Activated T-cell treated with anti-CD3 and anti-CD28 coated beads for 1 hour (primary cell): ENCODE data around the gene ARMC2.
A peak's percentile ranks its signal among the peaks of the same experiment; 100 is the strongest.

Experiments
- DNase-seq: peaks from one replicate; pipeline ENCODE4 v3.0.0-alpha.2; 2020; ENCODE audit warnings: low read depth

The ARMC2 gene

GRCh38 chr6:108988296-108988695, 140.1 kb downstream of the ARMC2 start:
- no peak for DNase-seq

GRCh38 chr6:108988765-108989164, 140.5 kb downstream of the ARMC2 start:
- DNase-seq = no peak

- DNase-seq = no peak
These were observed 141.5 kb downstream of the ARMC2 start for GRCh38 chr6:108989700-108990099.

- DNase-seq = no peak
These were observed 145.7 kb downstream of the ARMC2 start for GRCh38 chr6:108993876-108994275.

- no peak for DNase-seq
These were observed 147.1 kb downstream of the ARMC2 start for GRCh38 chr6:108995296-108995695.

GRCh38 chr6:108996208-108996607, 148.0 kb downstream of the ARMC2 start:
- no peak for DNase-seq

- DNase-seq = no peak
These were observed 150.3 kb downstream of the ARMC2 start for GRCh38 chr6:108998485-108998884.

GRCh38 chr6:108999428-108999827, 151.2 kb downstream of the ARMC2 start:
- DNase-seq = no peak

- no peak for DNase-seq
These were observed 152.1 kb downstream of the ARMC2 start for GRCh38 chr6:109000289-109000688.

GRCh38 chr6:109001291-109001894, 153.2 kb downstream of the ARMC2 start:
- DNase-seq = no peak

- DNase-seq = no peak
These were observed 154.0 kb downstream of the ARMC2 start for GRCh38 chr6:109002051-109002697.

GRCh38 chr6:109002882-109003281, 154.7 kb downstream of the ARMC2 start:
- no peak for DNase-seq

- no peak for DNase-seq
These were observed 158.6 kb downstream of the ARMC2 start for GRCh38 chr6:109006818-109007217.

GRCh38 chr6:109007521-109007920, 159.3 kb downstream of the ARMC2 start:
- no peak for DNase-seq

- no peak for DNase-seq
These were observed 159.8 kb downstream of the ARMC2 start for GRCh38 chr6:109008054-109008453.

GRCh38 chr6:109008537-109009235, 160.5 kb downstream of the ARMC2 start:
- DNase-seq = no peak

- peak; percentile 89 for DNase-seq
These were observed 161.2 kb downstream of the ARMC2 start for GRCh38 chr6:109009236-109009961.

GRCh38 chr6:109009962-109010704, 161.9 kb downstream of the ARMC2 start:
- DNase-seq = no peak

- DNase-seq = no peak
These were observed 162.5 kb downstream of the ARMC2 start for GRCh38 chr6:109010705-109011102.

GRCh38 chr6:109013656-109014305, 165.6 kb downstream of the ARMC2 start:
- no peak for DNase-seq

GRCh38 chr6:109014606-109015005, 166.4 kb downstream of the ARMC2 start:
- DNase-seq = no peak
